H9 (cell line): Measurements from ENCODE around the gene IRAK1. TPM values are rescaled to one million over a fixed set of nuclear protein-coding genes. Genes with fewer than 3 reads are reported as not detected.

Experiments used
- DNase-seq: peaks from one replicate; pipeline ENCODE4 v3.0.0-alpha.2; 2017
- H2AFZ ChIP-seq: one replicate; pipeline ENCODE4 v1.6.1; 2013; ENCODE audit warnings: mild to moderate bottlenecking, low read length, control low read depth, moderate library complexity
- H2AK5ac ChIP-seq: 2 replicates; pipeline ENCODE4 v1.6.1; 2013; ENCODE audit warnings: low read length, control low read depth, mixed read lengths; ENCODE audit not compliant: insufficient read length
- H2BK120ac ChIP-seq: one replicate; pipeline ENCODE4 v1.6.1; 2013; ENCODE audit warnings: low read depth, mild to moderate bottlenecking, low read length, control low read depth, inconsistent platforms; ENCODE audit not compliant: poor library complexity, severe bottlenecking
- H2BK12ac ChIP-seq: 2 replicates; pipeline ENCODE4 v1.6.1; 2013; ENCODE audit warnings: low read length, control low read depth, mixed read lengths, low read depth; ENCODE audit not compliant: insufficient read length
- H2BK15ac ChIP-seq: 2 replicates; pipeline ENCODE4 v1.6.1; 2013; ENCODE audit warnings: low read depth, low read length, control low read depth
- H2BK20ac ChIP-seq: one replicate; pipeline ENCODE4 v1.6.1; 2013; ENCODE audit warnings: low read depth, mild to moderate bottlenecking, low read length, control low read depth, inconsistent platforms; ENCODE audit not compliant: poor library complexity, severe bottlenecking
- H2BK5ac ChIP-seq: 2 replicates; pipeline ENCODE4 v1.6.1; 2013; ENCODE audit warnings: low read length, control low read depth, mixed read lengths; ENCODE audit not compliant: insufficient read length
- H3K14ac ChIP-seq: 2 replicates; pipeline ENCODE4 v1.6.1; 2013; ENCODE audit warnings: low read length, control low read depth; ENCODE audit not compliant: insufficient read depth
- H3K18ac ChIP-seq: 2 replicates; pipeline ENCODE4 v1.6.1; 2013; ENCODE audit warnings: low read depth, mild to moderate bottlenecking, mixed read lengths, low read length, control low read depth; ENCODE audit not compliant: insufficient read length
- H3K23ac ChIP-seq: 2 replicates; pipeline ENCODE4 v1.6.1; 2013; ENCODE audit warnings: low read length, control low read depth, mixed read lengths, low read depth; ENCODE audit not compliant: insufficient read length
- H3K23me2 ChIP-seq: 2 replicates; pipeline ENCODE4 v1.6.1; 2013; ENCODE audit warnings: low read depth, mild to moderate bottlenecking, mixed read lengths, low read length, control low read depth; ENCODE audit not compliant: insufficient read length, poor library complexity, severe bottlenecking
- H3K27ac ChIP-seq: 2 replicates; pipeline ENCODE4 v1.5.1; 2013; ENCODE audit warnings: low read length, control low read depth, mixed read lengths, low read depth; ENCODE audit not compliant: insufficient read length
- H3K27me3 ChIP-seq: 2 replicates; pipeline ENCODE4 v1.6.1; 2013; ENCODE audit warnings: low read length, control low read depth, inconsistent platforms; ENCODE audit not compliant: insufficient read depth
- H3K4ac ChIP-seq: 2 replicates; pipeline ENCODE4 v1.6.1; 2013; ENCODE audit warnings: low read depth, mild to moderate bottlenecking, control low read depth, inconsistent platforms, low read length, moderate library complexity
- H3K4me1 ChIP-seq: 2 replicates; pipeline ENCODE4 v1.6.1; 2013; ENCODE audit warnings: low read length, control low read depth, inconsistent platforms; ENCODE audit not compliant: insufficient read depth
- H3K4me2 ChIP-seq: 2 replicates; pipeline ENCODE4 v1.6.1; 2013; ENCODE audit warnings: low read length, control low read depth, mixed read lengths; ENCODE audit not compliant: insufficient read length, insufficient read depth
- H3K56ac ChIP-seq: 2 replicates; pipeline ENCODE4 v1.6.1; 2013; ENCODE audit warnings: low read depth, mild to moderate bottlenecking, mixed read lengths, low read length, control low read depth; ENCODE audit not compliant: insufficient read length
- H3K79me1 ChIP-seq: 2 replicates; pipeline ENCODE4 v1.6.1; 2013; ENCODE audit warnings: low read depth, mild to moderate bottlenecking, moderate library complexity, low read length, control low read depth, inconsistent platforms; ENCODE audit not compliant: insufficient read depth, poor library complexity, severe bottlenecking
- H3K79me2 ChIP-seq: 2 replicates; pipeline ENCODE4 v1.6.1; 2013; ENCODE audit warnings: low read length, control low read depth, inconsistent platforms; ENCODE audit not compliant: insufficient read depth
- H3K9ac ChIP-seq: 2 replicates; pipeline ENCODE4 v1.6.1; 2013; ENCODE audit warnings: low read length, control low read depth, mixed read lengths; ENCODE audit not compliant: insufficient read length; ENCODE audit errors: extremely low read depth
- H3K9me3 ChIP-seq: one replicate; pipeline ENCODE4 v1.6.1; 2013; ENCODE audit warnings: low read depth, low read length, inconsistent platforms; ENCODE audit not compliant: control insufficient read depth
- H3T11ph ChIP-seq: one replicate; pipeline ENCODE4 v1.6.1; 2013; ENCODE audit warnings: mild to moderate bottlenecking, low read length, control low read depth, inconsistent platforms
- H4K20me1 ChIP-seq: one replicate; pipeline ENCODE4 v1.6.1; 2013; ENCODE audit not compliant: control insufficient read depth, insufficient read length, insufficient read depth
- H4K5ac ChIP-seq: 2 replicates; pipeline ENCODE4 v1.6.1; 2013; ENCODE audit warnings: low read depth, mild to moderate bottlenecking, mixed read lengths, low read length, control low read depth; ENCODE audit not compliant: insufficient read length
- H4K8ac ChIP-seq: replicated peaks from 2 replicates; pipeline ENCODE4 v1.6.1; 2013; ENCODE audit warnings: low read length, control low read depth, mixed read lengths, low read depth; ENCODE audit not compliant: insufficient read length
- H4K91ac ChIP-seq: 2 replicates; pipeline ENCODE4 v1.6.1; 2013; ENCODE audit warnings: low read depth, mild to moderate bottlenecking, moderate library complexity, mixed read lengths, low read length, control low read depth; ENCODE audit not compliant: insufficient read length
- H3K27ac Mint-ChIP-seq, 3 experiments: 2 replicates in 2 of 3; 3 replicates in 1 of 3; pipeline ENCODE4 v1.8.0; 2020 to 2021; ENCODE audit warnings: mixed read lengths in 3 of 3, mild to moderate bottlenecking in 1 of 3, moderate library complexity in 1 of 3
- H3K27me3 Mint-ChIP-seq: 2 replicates; pipeline ENCODE4 v1.8.0; 2021; ENCODE audit warnings: low read depth, mild to moderate bottlenecking, moderate library complexity, mixed read lengths
- H3K36me3 Mint-ChIP-seq, 3 experiments: 2 replicates in 2 of 3; 3 replicates in 1 of 3; pipeline ENCODE4 v1.8.0; 2020 to 2021; ENCODE audit warnings: low read depth in 3 of 3, mixed read lengths in 3 of 3; ENCODE audit not compliant: insufficient read depth in 1 of 3
- H3K4me1 Mint-ChIP-seq, 2 experiments: 2 replicates each; pipeline ENCODE4 v1.8.0; 2020; ENCODE audit warnings: mixed read lengths in 2 of 2
- H3K4me3 Mint-ChIP-seq, 2 experiments: 2 replicates in 1 of 2; 3 replicates in 1 of 2; pipeline ENCODE4 v1.8.0; 2020 to 2021; ENCODE audit warnings: mild to moderate bottlenecking in 2 of 2, mixed read lengths in 2 of 2, moderate library complexity in 1 of 2
- H3K9me3 Mint-ChIP-seq, 2 experiments: 2 replicates in 1 of 2; 3 replicates in 1 of 2; pipeline ENCODE4 v1.8.0; 2020; ENCODE audit warnings: mild to moderate bottlenecking in 2 of 2, mixed read lengths in 2 of 2, moderate library complexity in 1 of 2
- CTCF ChIP-seq: fragments of 200-600 bp; sonication (generic); conservative IDR thresholded peaks from 3 replicates; pipeline ENCODE4 v1.8.0; 2021; ENCODE audit warnings: antibody characterized with exemption, mild to moderate bottlenecking
- WGBS: extraction: QIAGEN DNeasy Blood & Tissue Kit; methylation state at CpG from one replicate; pipeline ENCODE4 v1.1.7; 2013; ENCODE audit warnings: missing lambda C conversion rate, low lambda C conversion rate, mixed read lengths; ENCODE audit not compliant: insufficient read length; ENCODE audit errors: extremely low coverage; 5-methylcytosine and 5-hydroxymethylcytosine counted together
- total RNA-seq: library from RNA; stranded (reverse); gene quantifications from 2 replicates; pipeline ENCODE4 v1.2.1, GENCODE V29; 2021

The IRAK1 gene
- total RNA-seq, 1 experiment from 2014 or later: 98.4 TPM

GRCh38 chrX:154011376-154012335, 8.0 kb downstream of the IRAK1 start:
- H2BK15ac ChIP-seq: no peak overlapping the region
- no peak overlapping the region for H4K8ac ChIP-seq
- peaks cover 12% of the 10 kb centered on the region for H3K9me3 ChIP-seq
- H2BK12ac ChIP-seq: no peak overlapping the region
- no peak overlapping the region for H2BK5ac ChIP-seq
- no peak overlapping the region for H3K4ac ChIP-seq
- no peak overlapping the region for H3K4me2 ChIP-seq
- no peak overlapping the region for H2AK5ac ChIP-seq
- no peaks in the 10 kb centered on the region; the same call in 1 of the 2 replicates for H3K27me3 Mint-ChIP-seq
- H3K27me3 ChIP-seq: no peaks in the 10 kb centered on the region
- no peak overlapping the region for H3T11ph ChIP-seq
- H3K27ac Mint-ChIP-seq: no peak overlapping the region
- no peak overlapping the region for H2BK120ac ChIP-seq
- H3K4me1 ChIP-seq: no peaks in the 10 kb centered on the region
- no peak overlapping the region for H2AFZ ChIP-seq
- H3K23ac ChIP-seq: no peak overlapping the region
- no peaks in the 10 kb centered on the region for H3K79me2 ChIP-seq
- no peak overlapping the region for H3K56ac ChIP-seq
- no peak overlapping the region for H3K18ac ChIP-seq
- H3K36me3 Mint-ChIP-seq: peaks cover 14 to 62% (median 34%) of the 10 kb centered on the region in 3 experiments; a peak in 6 of 7 replicates
- H4K91ac ChIP-seq: no peak overlapping the region
- no peaks in the 10 kb centered on the region for H3K23me2 ChIP-seq
- H3K27ac ChIP-seq: no peak overlapping the region
- no peak for DNase-seq
- no peak for TF ChIP-seq CTCF
- H3K14ac ChIP-seq: no peak overlapping the region; the same call in 1 of the 2 replicates
- peaks cover 63 to 65% of the 10 kb centered on the region in 2 experiments for H3K9me3 Mint-ChIP-seq
- H3K4me3 Mint-ChIP-seq: no peak overlapping the region
- H2BK20ac ChIP-seq: no peak overlapping the region
- WGBS: no CpG with 5 or more reads among the region's 18 CpGs
- H3K9ac ChIP-seq: no peak overlapping the region
- H3K79me1 ChIP-seq: no peaks in the 10 kb centered on the region
- peaks cover 1 to 10% of the 10 kb centered on the region in 2 experiments; a peak in 3 of 4 replicates for H3K4me1 Mint-ChIP-seq
- H4K5ac ChIP-seq: no peak overlapping the region
- H4K20me1 ChIP-seq: peaks cover 5% of the 10 kb centered on the region
